ENCODE data around the gene CASS4. TPM values are rescaled to one million over a fixed set of nuclear protein-coding genes. Genes with fewer than 3 reads are reported as not detected.

Gene CASS4
- total RNA-seq, 1 experiment from 2014 or later = not detected

- Histone ChIP-seq H2AFZ (ENCODE audit: low read length) (no peak overlapping the region), H3K23me2 (ENCODE audit: insufficient read length, low read depth, low read length, poor library complexity, severe bottlenecking) (no peaks in the 10 kb centered on the region), H4K5ac (ENCODE audit: insufficient read length, low read depth, low read length) (no peak overlapping the region), H2BK5ac (ENCODE audit: insufficient read length, low read length) (no peak overlapping the region), H3K14ac (ENCODE audit: insufficient read depth, low read length) (no peak overlapping the region), H3K56ac (ENCODE audit: insufficient read length, low read depth, low read length) (no peak overlapping the region), H3K9me3 (ENCODE audit: control insufficient read depth, low read depth, low read length) (no peaks in the 10 kb centered on the region), H3K18ac (ENCODE audit: insufficient read length, low read depth, low read length) (no peak overlapping the region), H2BK12ac (ENCODE audit: insufficient read length, low read depth, low read length) (no peak overlapping the region), H2BK20ac (ENCODE audit: low read depth, low read length, poor library complexity, severe bottlenecking) (no peak overlapping the region), H3K4ac (ENCODE audit: low read depth, low read length) (no peak overlapping the region), H3T11ph (ENCODE audit: low read length) (no peak overlapping the region), H3K27me3 (ENCODE audit: insufficient read depth, low read length) (peaks cover 1% of the 10 kb centered on the region; the same call in 1 of the 2 replicates), H4K91ac (ENCODE audit: insufficient read length, low read depth, low read length) (no peak overlapping the region), H3K79me1 (ENCODE audit: insufficient read depth, low read depth, low read length, poor library complexity, severe bottlenecking) (no peaks in the 10 kb centered on the region), H3K79me2 (ENCODE audit: insufficient read depth, low read length) (no peaks in the 10 kb centered on the region), H3K23ac (ENCODE audit: insufficient read length, low read depth, low read length) (no peak overlapping the region), H2BK120ac (ENCODE audit: low read depth, low read length, poor library complexity, severe bottlenecking) (no peak overlapping the region), H4K20me1 (ENCODE audit: control insufficient read depth, insufficient read depth, insufficient read length) (no peaks in the 10 kb centered on the region), H2BK15ac (ENCODE audit: low read depth, low read length) (no peak overlapping the region), H2AK5ac (ENCODE audit: insufficient read length, low read length) (no peak overlapping the region), H3K27ac (ENCODE audit: insufficient read length, low read depth, low read length) (no peak overlapping the region), H3K4me2 (ENCODE audit: insufficient read depth, insufficient read length, low read length) (no peak overlapping the region), H3K9ac (ENCODE audit: extremely low read depth, insufficient read length, low read length) (no peak overlapping the region), H4K8ac (replicated peaks; ENCODE audit: insufficient read length, low read depth, low read length) (no peak overlapping the region), H3K4me1 (ENCODE audit: insufficient read depth, low read length) (no peaks in the 10 kb centered on the region; the same call in 1 of the 2 replicates)
- no CpG with 5 or more reads among the region's 1 CpG for WGBS (ENCODE audit: extremely low coverage, insufficient read length, low lambda C conversion rate)
- TF ChIP-seq CTCF (conservative IDR thresholded peaks at IDR 0.05) = no peak
- no peak for DNase-seq
- no peaks in the 10 kb centered on the region for H3K36me3 Mint-ChIP-seq (ENCODE audit: insufficient read depth in 1 of 3, low read depth in 3 of 3)
- H3K4me3 Mint-ChIP-seq = no peak overlapping the region
- peaks cover 81% of the 10 kb centered on the region for H3K27me3 Mint-ChIP-seq (ENCODE audit: low read depth)
- H3K9me3 Mint-ChIP-seq = no peaks in the 10 kb centered on the region
- no peak overlapping the region for H3K27ac Mint-ChIP-seq
- H3K4me1 Mint-ChIP-seq = peaks cover 9 to 10% of the 10 kb centered on the region in 2 experiments
Measured at GRCh38 chr20:56423211-56423610, 11.2 kb downstream of the CASS4 start.
